Muscle layer of colon (tissue), 2 donors: ENCODE measurements around the gene JMJD7.
A peak's percentile ranks its signal among the peaks of the same experiment; 100 is the strongest.

Experiments used
- H3K27ac ChIP-seq: one replicate; pipeline ENCODE4 v1.7.0; 2013; ENCODE audit warnings: low read depth, mild to moderate bottlenecking, low read length, moderate library complexity
- H3K27me3 ChIP-seq, 2 donors: one replicate each; pipeline ENCODE4 v1.7.0; 2013; ENCODE audit warnings: low read length in 2 of 2, mild to moderate bottlenecking in 2 of 2; ENCODE audit not compliant: insufficient read depth in 2 of 2, control insufficient read depth in 1 of 2
- H3K36me3 ChIP-seq: one replicate; pipeline ENCODE4 v1.7.0; 2013; ENCODE audit warnings: mild to moderate bottlenecking, low read length; ENCODE audit not compliant: insufficient read depth
- H3K4me1 ChIP-seq: one replicate; pipeline ENCODE4 v1.7.0; 2013; ENCODE audit warnings: mild to moderate bottlenecking, low read length; ENCODE audit not compliant: insufficient read depth
- H3K4me3 ChIP-seq, 2 donors: one replicate each; pipeline ENCODE4 v1.7.0; 2013; ENCODE audit warnings: low read length in 2 of 2, low read depth in 1 of 2, mild to moderate bottlenecking in 1 of 2, moderate library complexity in 1 of 2
- H3K9ac ChIP-seq: one replicate; pipeline ENCODE4 v1.7.0; 2013; ENCODE audit warnings: low read length
- H3K9me3 ChIP-seq: one replicate; pipeline ENCODE4 v1.7.0; 2013; ENCODE audit warnings: mild to moderate bottlenecking, low read length
- donor health status: abdominal sarcoma.
- donor health status: Adenocarcinoma of cecum.

Gene JMJD7

GRCh38 chr15:41804361-41804760 is 23.5 kb upstream of the JMJD7 start:
- Histone ChIP-seq H3K9ac (no peak overlapping the region), H3K27ac (peak overlapping the region; percentile 75), H3K4me1 (peaks cover 25% of the 10 kb centered on the region), H3K9me3 (no peaks in the 10 kb centered on the region), H3K4me3 (no peak overlapping the region), H3K27me3 (no peaks in the 10 kb centered on the region), H3K36me3 (peaks cover 9% of the 10 kb centered on the region)

GRCh38 chr15:41804916-41805666 is 22.8 kb upstream of the JMJD7 start:
- Histone ChIP-seq H3K4me1 (peaks cover 25% of the 10 kb centered on the region), H3K27ac (peak overlapping the region; percentile 75), H3K9me3 (no peaks in the 10 kb centered on the region), H3K4me3 (peak overlapping the region in 1 of 2 donors; percentile 23), H3K36me3 (peaks cover 9% of the 10 kb centered on the region), H3K27me3 (no peaks in the 10 kb centered on the region), H3K9ac (no peak overlapping the region)

- Histone ChIP-seq H3K27me3 (no peaks in the 10 kb centered on the region), H3K4me1 (peaks cover 25% of the 10 kb centered on the region), H3K9ac (no peak overlapping the region), H3K9me3 (no peaks in the 10 kb centered on the region), H3K27ac (peak overlapping the region; percentile 75), H3K4me3 (peak overlapping the region in 1 of 2 donors; percentile 23), H3K36me3 (peaks cover 9% of the 10 kb centered on the region)
Observed at GRCh38 chr15:41805711-41806110, 22.2 kb upstream of the JMJD7 start.

- Histone ChIP-seq H3K27me3 (no peaks in the 10 kb centered on the region), H3K9ac (no peak overlapping the region), H3K36me3 (peaks cover 9% of the 10 kb centered on the region), H3K4me1 (peaks cover 32% of the 10 kb centered on the region), H3K4me3 (no peak overlapping the region), H3K9me3 (no peaks in the 10 kb centered on the region), H3K27ac (peak overlapping the region; percentile 75)
Observed at GRCh38 chr15:41806291-41807181, 21.4 kb upstream of the JMJD7 start.

GRCh38 chr15:41809121-41809520 is 18.8 kb upstream of the JMJD7 start:
- Histone ChIP-seq H3K4me1 (peaks cover 30% of the 10 kb centered on the region), H3K27ac (no peak overlapping the region), H3K4me3 (no peak overlapping the region), H3K27me3 (no peaks in the 10 kb centered on the region), H3K9ac (no peak overlapping the region), H3K9me3 (no peaks in the 10 kb centered on the region), H3K36me3 (peaks cover 32% of the 10 kb centered on the region)

- Histone ChIP-seq H3K4me3 (no peak overlapping the region), H3K36me3 (peaks cover 37% of the 10 kb centered on the region), H3K9ac (no peak overlapping the region), H3K27me3 (no peaks in the 10 kb centered on the region), H3K27ac (no peak overlapping the region), H3K9me3 (no peaks in the 10 kb centered on the region), H3K4me1 (peaks cover 24% of the 10 kb centered on the region)
Observed at GRCh38 chr15:41809526-41810220, 18.2 kb upstream of the JMJD7 start.

GRCh38 chr15:41810651-41811431 is 17.1 kb upstream of the JMJD7 start:
- Histone ChIP-seq H3K9me3 (no peaks in the 10 kb centered on the region), H3K4me3 (no peak overlapping the region), H3K36me3 (peaks cover 40% of the 10 kb centered on the region), H3K27ac (no peak overlapping the region), H3K27me3 (no peaks in the 10 kb centered on the region), H3K4me1 (peaks cover 12% of the 10 kb centered on the region), H3K9ac (no peak overlapping the region)

GRCh38 chr15:41811432-41812195 is 16.3 kb upstream of the JMJD7 start:
- H3K9me3 ChIP-seq, result no peaks in the 10 kb centered on the region
- peaks cover 6% of the 10 kb centered on the region for H3K4me1 ChIP-seq
- H3K36me3 ChIP-seq, result peaks cover 47% of the 10 kb centered on the region
- H3K27me3 ChIP-seq, result no peaks in the 10 kb centered on the region
- no peak overlapping the region for H3K9ac ChIP-seq
- no peak overlapping the region for H3K27ac ChIP-seq
- no peak overlapping the region for H3K4me3 ChIP-seq

- no peak overlapping the region for H3K4me3 ChIP-seq
- peaks cover 60% of the 10 kb centered on the region for H3K36me3 ChIP-seq
- H3K27me3 ChIP-seq, result no peaks in the 10 kb centered on the region
- H3K9me3 ChIP-seq, result no peaks in the 10 kb centered on the region
- H3K9ac ChIP-seq, result no peak overlapping the region
- H3K27ac ChIP-seq, result no peak overlapping the region
- H3K4me1 ChIP-seq, result peaks cover 6% of the 10 kb centered on the region
Observed at GRCh38 chr15:41812820-41813375, 15.0 kb upstream of the JMJD7 start.

GRCh38 chr15:41813426-41813825 is 14.5 kb upstream of the JMJD7 start:
- no peaks in the 10 kb centered on the region for H3K9me3 ChIP-seq
- H3K4me1 ChIP-seq, result peaks cover 6% of the 10 kb centered on the region
- no peaks in the 10 kb centered on the region for H3K27me3 ChIP-seq
- peaks cover 65% of the 10 kb centered on the region for H3K36me3 ChIP-seq
- H3K9ac ChIP-seq, result no peak overlapping the region
- H3K4me3 ChIP-seq, result no peak overlapping the region
- H3K27ac ChIP-seq, result no peak overlapping the region
